ENCODE results near the gene CAPN13.

Gene CAPN13, protein sequence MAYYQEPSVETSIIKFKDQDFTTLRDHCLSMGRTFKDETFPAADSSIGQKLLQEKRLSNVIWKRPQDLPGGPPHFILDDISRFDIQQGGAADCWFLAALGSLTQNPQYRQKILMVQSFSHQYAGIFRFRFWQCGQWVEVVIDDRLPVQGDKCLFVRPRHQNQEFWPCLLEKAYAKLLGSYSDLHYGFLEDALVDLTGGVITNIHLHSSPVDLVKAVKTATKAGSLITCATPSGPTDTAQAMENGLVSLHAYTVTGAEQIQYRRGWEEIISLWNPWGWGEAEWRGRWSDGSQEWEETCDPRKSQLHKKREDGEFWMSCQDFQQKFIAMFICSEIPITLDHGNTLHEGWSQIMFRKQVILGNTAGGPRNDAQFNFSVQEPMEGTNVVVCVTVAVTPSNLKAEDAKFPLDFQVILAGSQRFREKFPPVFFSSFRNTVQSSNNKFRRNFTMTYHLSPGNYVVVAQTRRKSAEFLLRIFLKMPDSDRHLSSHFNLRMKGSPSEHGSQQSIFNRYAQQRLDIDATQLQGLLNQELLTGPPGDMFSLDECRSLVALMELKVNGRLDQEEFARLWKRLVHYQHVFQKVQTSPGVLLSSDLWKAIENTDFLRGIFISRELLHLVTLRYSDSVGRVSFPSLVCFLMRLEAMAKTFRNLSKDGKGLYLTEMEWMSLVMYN

GRCh38 chr2:30807249-30807648, at the start of gene CAPN13:
CAPN13 (minus strand) TSS chr2:30807446; CDS start chr2:30787325, 20,121 bp downstream.
- no peak for DNase-seq

DNA sequence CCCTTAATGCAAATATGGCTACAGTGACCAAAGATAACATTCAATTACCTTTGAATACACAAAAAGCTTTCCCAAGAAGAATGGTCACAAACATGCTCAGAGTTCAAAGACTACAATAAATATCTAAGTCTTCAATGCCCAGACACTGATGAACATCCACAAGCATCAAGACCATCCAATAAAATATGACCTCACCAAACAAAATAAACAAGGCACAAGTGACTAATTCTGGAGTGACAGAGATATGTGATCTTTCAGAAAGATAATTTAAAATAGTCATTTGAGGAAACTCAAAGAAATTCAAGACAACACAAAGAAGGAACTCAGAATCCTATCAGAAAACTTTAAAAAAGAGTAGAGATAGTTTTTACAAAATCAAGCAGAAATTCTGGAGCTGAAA, 40.6 kb upstream of the CAPN13 start:
- no peak for DNase-seq

GRCh38 chr2:30847329-30847728, 40.1 kb upstream of the CAPN13 start:
- no peak for DNase-seq

GRCh38 chr2:30828586-30828985, 21.3 kb upstream of the CAPN13 start:
- DNase-seq, result no peak

DNA sequence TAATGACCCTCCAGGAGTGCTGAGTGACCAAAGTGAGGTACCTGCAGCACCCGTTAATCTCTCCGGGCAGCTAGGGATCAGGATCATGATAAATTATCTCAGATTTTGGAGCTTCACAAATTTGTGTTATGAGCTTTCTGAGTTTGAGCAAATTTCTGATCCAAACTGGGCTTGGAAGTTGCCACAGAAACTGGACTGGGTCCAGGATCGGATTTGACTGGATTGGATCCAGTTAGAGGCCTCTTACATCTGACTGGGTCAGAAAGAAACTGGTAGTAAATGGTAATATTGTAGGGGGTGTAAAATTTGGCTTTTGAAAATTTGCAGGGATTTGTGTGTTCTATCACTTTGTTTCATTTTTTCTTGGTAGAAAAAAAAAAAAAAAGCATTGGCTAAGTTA, 19.7 kb upstream of the CAPN13 start:
- no peak for DNase-seq

- no peak for DNase-seq
Observed at GRCh38 chr2:30826481-30826880, 19.2 kb upstream of the CAPN13 start.

GRCh38 chr2:30823452-30823851, 16.2 kb upstream of the CAPN13 start:
- DNase-seq, result no peak

DNA sequence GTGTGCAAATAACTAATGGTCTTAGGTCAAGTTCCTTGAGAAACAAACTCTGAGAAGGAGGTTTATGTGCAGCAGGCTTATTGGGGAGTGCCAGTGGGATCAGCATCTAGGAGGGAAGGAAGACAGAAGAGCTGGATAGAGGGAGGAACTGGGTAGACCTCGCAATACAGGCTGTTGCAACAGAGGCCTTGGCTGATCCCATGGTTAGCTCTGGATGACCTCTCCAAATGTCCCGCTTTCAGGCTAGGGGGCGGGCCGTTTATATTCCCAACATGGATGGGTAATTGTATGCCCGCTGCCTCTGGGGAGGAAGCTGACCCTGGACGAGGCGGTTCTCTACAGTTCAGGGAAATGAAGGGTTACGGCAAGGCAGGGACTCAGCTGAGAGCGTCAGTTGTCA, 14.7 kb upstream of the CAPN13 start:
- DNase-seq, result no peak

DNA sequence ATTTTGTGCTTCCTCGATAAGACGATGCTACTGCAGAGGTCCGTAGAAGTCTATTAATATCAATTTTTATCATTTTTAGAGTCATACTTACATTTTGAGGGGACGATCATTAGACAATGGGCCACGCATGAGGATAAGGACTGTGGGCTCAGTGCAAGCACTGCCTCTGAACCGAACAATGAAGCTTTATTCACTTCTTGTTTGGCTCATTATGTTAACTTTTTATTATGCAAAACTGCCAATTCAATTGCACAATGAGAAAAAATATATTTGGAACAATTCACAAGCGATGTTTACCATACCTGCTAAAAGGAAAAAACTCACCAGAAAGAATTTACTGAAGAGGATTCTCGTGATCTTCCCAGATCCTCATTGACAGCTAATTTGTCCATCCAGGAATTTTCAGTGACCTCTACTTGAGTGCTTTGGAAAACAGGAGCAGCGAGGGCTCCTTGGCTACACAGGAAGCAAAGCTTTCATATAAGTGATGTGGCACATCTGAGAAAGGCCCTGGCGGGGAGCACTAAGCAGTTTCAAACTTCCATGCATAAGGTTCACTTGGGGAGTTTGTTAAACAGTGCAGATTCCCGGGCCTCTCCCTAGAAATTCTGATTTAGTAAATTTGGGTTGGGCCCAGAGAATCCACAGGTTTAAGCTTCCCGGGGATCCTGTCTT, 13.3 kb upstream of the CAPN13 start:
- no peak for DNase-seq

DNA sequence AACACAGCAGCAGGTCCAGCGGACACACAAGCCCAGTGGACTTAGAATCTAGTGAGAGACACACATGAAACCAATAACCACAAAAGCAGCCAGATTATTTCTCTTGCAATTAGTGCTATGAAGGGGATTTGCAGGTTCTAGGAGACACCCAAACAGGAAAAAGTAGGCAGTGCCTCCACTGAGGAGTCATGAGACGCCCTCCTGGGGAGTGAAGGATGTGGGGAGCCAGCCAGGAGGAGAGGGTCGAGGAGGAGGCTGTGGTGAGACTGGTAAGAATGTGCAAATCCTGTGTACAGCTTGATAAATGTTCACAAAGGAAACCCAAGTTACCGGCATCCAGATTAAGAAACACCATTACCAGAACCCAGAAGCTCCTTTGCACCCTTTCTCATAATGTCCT, 2.7 kb upstream of the CAPN13 start:
- no peak for DNase-seq

DNA sequence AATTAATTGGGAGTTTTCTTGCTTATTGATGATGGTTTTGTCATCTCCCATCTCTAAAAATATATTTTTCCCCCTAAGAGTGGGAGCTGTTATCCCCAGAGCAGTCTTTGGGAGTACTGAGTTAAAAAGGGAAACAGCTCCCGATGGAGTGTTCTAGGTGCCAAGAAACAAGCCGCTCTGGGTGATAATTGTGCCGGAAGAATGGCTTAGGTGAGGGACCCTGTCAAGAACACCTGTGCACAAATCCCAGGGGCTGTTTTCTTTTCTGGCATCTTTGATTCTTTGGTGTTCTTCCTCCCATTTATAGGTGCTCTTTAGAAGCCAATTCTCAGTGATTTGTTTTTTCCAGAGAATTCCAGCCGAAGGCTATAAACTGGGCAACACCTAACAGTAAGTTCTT, 1.4 kb upstream of the CAPN13 start:
- DNase-seq, result no peak

DNA sequence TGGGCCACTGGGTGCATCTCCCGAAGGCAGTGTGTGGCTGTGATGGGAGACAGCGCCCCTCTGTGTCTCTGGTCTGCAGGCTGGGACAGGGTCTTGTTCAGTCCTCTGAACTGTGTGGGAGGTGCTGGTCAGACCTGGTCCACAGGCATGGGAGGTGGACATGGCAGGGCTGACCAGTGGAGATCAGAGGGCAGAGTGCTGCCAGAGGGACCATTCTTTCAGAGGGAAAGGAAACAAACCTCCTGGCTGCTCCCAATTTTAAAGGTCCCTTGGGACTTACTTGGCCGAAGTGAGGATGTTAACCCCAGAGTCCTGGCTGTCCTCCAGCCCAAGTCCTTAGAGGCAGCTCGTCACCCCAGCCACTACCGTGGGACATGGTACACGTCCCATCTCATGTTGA, 4.0 kb downstream of the CAPN13 start:
- no peak for DNase-seq

DNA sequence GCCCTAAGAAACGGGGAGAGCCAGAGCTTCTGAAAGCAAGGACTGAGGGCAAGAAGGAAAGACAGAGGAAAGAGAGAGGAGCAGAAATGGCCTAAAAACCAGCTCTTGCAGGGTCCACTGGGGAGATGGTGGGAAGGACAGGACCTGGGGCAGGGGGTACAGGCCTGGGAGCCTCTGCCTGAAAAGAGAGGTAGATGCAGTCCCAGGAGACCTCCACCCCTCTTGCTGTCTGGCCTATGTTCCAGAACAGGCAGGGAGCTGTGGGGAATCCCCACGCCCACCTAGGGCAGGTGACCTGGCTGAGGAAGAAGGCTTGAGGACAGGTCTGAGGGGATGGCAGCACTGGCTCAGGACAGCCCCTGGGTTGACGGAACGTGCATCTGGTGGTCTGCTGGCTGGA, 4.6 kb downstream of the CAPN13 start:
- DNase-seq, result no peak

GRCh38 chr2:30801821-30802455, 5.3 kb downstream of the CAPN13 start:
- no peak for DNase-seq

GRCh38 chr2:30800159-30800558, 7.1 kb downstream of the CAPN13 start:
- no peak for DNase-seq

- DNase-seq, result no peak
Observed at GRCh38 chr2:30799366-30799765, 7.9 kb downstream of the CAPN13 start.

- no peak for DNase-seq
Observed at GRCh38 chr2:30798536-30798991, 8.7 kb downstream of the CAPN13 start.

- no peak for DNase-seq
Observed at GRCh38 chr2:30797381-30798015, 9.7 kb downstream of the CAPN13 start.

DNA sequence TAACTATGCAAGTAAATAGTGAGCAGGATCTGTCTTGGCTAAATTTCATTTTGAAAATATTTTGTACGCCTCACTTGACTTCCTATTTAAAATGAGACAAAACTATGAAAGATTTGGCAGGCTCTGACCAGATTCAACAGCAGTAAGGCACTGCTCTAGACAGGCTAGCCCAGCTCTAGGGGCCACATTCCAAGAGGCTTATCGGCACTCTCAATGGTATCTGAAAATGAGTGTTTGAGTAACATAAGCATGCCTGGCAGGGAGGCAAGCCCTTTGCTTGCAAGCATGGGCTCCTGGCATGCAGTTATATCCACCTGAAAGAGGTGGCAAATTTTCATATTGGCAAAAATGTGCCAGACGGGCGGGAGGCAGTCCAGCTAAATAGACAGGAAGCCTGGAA, 10.5 kb downstream of the CAPN13 start:
- no peak for DNase-seq

GRCh38 chr2:30792521-30792920, 14.7 kb downstream of the CAPN13 start:
- no peak for DNase-seq

DNA sequence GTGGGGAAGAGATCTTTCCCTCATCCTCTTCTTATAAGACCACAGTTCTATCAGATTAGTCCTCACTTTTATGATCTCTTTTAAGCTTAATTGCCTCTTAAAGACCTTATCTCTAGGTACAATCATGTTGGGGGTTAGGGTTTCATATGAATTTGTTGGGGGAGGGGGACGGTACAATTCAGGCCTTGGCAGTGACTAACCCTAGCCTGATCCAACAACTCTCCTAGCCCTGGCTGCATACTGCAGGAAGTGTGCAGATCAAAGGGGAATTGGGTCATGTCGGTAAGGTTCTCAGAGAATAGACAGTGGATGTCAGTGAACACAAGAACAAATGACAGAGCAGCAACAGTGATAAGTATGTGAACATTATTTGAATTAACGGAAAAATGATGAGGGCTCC, 16.4 kb downstream of the CAPN13 start:
- no peak for DNase-seq

- DNase-seq, result no peak
Observed at GRCh38 chr2:30789670-30790210, 17.5 kb downstream of the CAPN13 start.
